Naive thymus-derived CD8-positive, alpha-beta T cell (primary cell): ENCODE measurements around the gene TCHP. TPM values are rescaled to one million over a fixed set of nuclear protein-coding genes. Genes with fewer than 3 reads are reported as not detected.
A peak's percentile ranks its signal among the peaks of the same experiment; 100 is the strongest.
"Not testable (repeated sequence)": the region's sequence is repeated elsewhere in the genome, so short reads cannot be mapped to it uniquely, and the experiment has no call there.

Experiments
- ATAC-seq, 2 donors: fragments of 150-1000 bp; cut with Tn5 transposase in 1 of 2; sonication (Bioruptor Pico), chemical (Tn5 transposase) in 1 of 2; 1 replicate in 1 of 2; 2 replicates in 1 of 2; pipeline ENCODE4 v1.10.0; 2021; ENCODE audit warnings: mild to moderate bottlenecking in 2 of 2, moderate library complexity in 2 of 2
- POLR2A ChIA-PET: fragments of 350-600 bp; sonication (Branson Sonifier 250); formaldehyde crosslinking; loops from one replicate; lab custom pipeline; 2021; ENCODE audit warnings: antibody characterized with exemption; lab: Charles Lee
- DNase-seq, 10 donors: peaks; one replicate each; pipeline versions ENCODE4 v3.0.0 to v3.0.0-alpha.2; 2020 to 2022
- H3K27ac Mint-ChIP-seq, 10 donors: one replicate each; pipeline ENCODE4 v1.8.0; 2020 to 2022; ENCODE audit warnings: mild to moderate bottlenecking in 10 of 10, mixed read lengths in 10 of 10, moderate library complexity in 4 of 10, inconsistent platforms in 1 of 10
- H3K27me3 Mint-ChIP-seq, 5 donors: one replicate each; pipeline ENCODE4 v1.8.0; 2021 to 2022; ENCODE audit warnings: mixed read lengths in 5 of 5
- H3K36me3 Mint-ChIP-seq, 3 donors: one replicate each; pipeline ENCODE4 v1.8.0; 2020 to 2022; ENCODE audit warnings: mixed read lengths in 3 of 3, mild to moderate bottlenecking in 2 of 3, inconsistent platforms in 1 of 3
- H3K4me1 Mint-ChIP-seq, 4 donors: one replicate each; pipeline ENCODE4 v1.8.0; 2021 to 2022; ENCODE audit warnings: mixed read lengths in 4 of 4
- H3K4me3 Mint-ChIP-seq, 10 donors: one replicate each; pipeline ENCODE4 v1.8.0; 2020 to 2022; ENCODE audit warnings: mild to moderate bottlenecking in 10 of 10, mixed read lengths in 10 of 10, moderate library complexity in 6 of 10, inconsistent platforms in 1 of 10
- H3K9me3 Mint-ChIP-seq, 9 donors: one replicate each; pipeline ENCODE4 v1.8.0; 2020 to 2022; ENCODE audit warnings: mixed read lengths in 9 of 9, mild to moderate bottlenecking in 3 of 9, inconsistent platforms in 1 of 9, moderate library complexity in 1 of 9
- polyA plus RNA-seq, 3 donors: library from polyadenylated mRNA; unstranded; fragments of 300-500 nt; fragmentation: Illumina TruSeq; gene quantifications; one replicate each; pipeline ENCODE4 v1.2.3, GENCODE V29; 2021
- total RNA-seq, 8 experiments: library from RNA in 2 of 8; stranded (reverse) in 2 of 8; gene quantifications; one replicate each; pipeline ENCODE4 v1.2.3 and lab custom pipeline; 2021 to 2026

TCHP gene
- total and polyA plus RNA-seq, 5 experiments from 2014 or later = 6.7 to 39.1 (median 11.1) TPM

DNA sequence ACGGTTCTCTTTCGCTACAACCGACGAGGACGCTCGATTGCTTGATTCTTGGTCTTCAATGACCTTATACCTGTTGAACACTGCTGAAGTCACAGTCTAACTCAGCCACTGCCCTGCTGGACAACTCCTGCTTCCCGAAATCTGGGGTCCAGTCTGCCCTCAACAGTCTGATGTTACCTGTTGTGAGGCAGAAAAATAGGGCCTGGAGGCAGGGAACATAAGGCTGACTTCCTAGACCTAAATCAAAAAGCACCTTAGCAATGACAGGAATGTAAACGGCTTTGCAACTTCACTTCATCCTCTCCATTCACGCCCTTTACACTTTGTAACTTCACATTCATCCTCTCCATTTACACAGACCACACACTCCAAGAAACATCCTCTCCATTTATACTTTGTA is 19.1 kb upstream of the TCHP start:
- DNase-seq (peak in 2 of 10 donors; percentile 4 to 13), ATAC-seq (no peak)
- POLR2A ChIA-PET = interaction anchor here (1.1 to 1.5 kb wide), 2 partner anchors 8 to 9 kb away, joined by 4 read pairs; no protein-coding TSS in a partner anchor
- Mint-ChIP-seq H3K4me1 (peaks cover 20 to 52% (median 44%) of the 10 kb centered on the region in 4 donors), H3K27me3 (peaks cover 0 to 1% (median 0%) of the 10 kb centered on the region in 5 donors), H3K36me3 (no peaks in the 10 kb centered on the region), H3K4me3 (peak overlapping the region; percentile 69 to 98 (median 86)), H3K27ac (peak overlapping the region; percentile 83 to 98 (median 94)), H3K9me3 (no peaks in the 10 kb centered on the region)

DNA sequence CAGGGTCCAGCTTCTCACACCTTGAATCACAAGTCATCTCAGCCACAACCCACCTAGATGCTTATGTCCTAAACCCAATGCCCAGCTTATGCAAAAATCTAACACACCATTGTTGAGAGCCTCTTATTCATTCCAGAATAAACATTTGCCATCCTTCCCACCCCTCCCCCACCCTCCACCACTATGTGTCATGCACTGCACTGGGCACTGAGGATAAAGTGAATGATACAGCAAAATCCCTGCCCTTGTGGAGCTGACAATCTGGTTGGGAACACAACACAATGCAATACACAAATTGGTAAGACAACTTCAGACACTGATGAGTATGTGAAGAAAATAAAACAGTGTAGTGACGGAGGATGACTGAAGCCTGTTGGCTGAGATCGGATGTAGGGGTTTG is 18.3 kb upstream of the TCHP start:
- Mint-ChIP-seq H3K9me3 (no peaks in the 10 kb centered on the region), H3K27ac (peak overlapping the region in 4 of 10 donors; percentile 0 to 94 (median 65)), H3K36me3 (no peaks in the 10 kb centered on the region), H3K4me3 (peak overlapping the region in 4 of 10 donors; percentile 86 to 98 (median 90)), H3K4me1 (peaks cover 20 to 45% (median 37%) of the 10 kb centered on the region in 4 donors), H3K27me3 (peaks cover 0 to 1% (median 0%) of the 10 kb centered on the region in 5 donors)
- POLR2A ChIA-PET = no interaction called here
- no peak for DNase-seq
- ATAC-seq = no peak

DNA sequence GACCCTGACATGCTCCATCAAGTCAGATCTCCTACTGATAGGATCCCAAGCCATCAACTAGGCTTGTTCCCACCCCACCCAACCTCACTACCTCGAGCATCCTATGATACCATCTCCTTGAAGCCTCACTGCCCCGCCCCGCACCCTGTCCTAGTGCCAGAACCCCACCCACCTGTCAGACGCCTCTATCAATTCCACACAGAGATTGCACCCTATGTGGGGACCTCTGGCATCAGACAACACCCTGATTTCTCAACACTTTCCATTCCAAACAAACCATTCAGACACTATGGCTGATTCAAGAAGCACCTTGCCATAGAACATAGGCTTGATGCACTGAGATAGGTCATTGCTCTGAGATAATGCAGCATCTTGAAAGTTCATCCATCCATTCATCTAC is 16.6 kb upstream of the TCHP start:
- H3K4me3 Mint-ChIP-seq = no peak overlapping the region
- POLR2A ChIA-PET = interaction anchor here (0.7 kb wide), 1 partner anchor 12 kb away, joined by 3 read pairs; no protein-coding TSS in a partner anchor
- no peaks in the 10 kb centered on the region for H3K36me3 Mint-ChIP-seq
- peaks cover 24 to 41% (median 37%) of the 10 kb centered on the region in 4 donors for H3K4me1 Mint-ChIP-seq
- ATAC-seq = no peak
- no peak overlapping the region for H3K27ac Mint-ChIP-seq
- DNase-seq = no peak
- peaks cover 0 to 1% (median 0%) of the 10 kb centered on the region in 5 donors for H3K27me3 Mint-ChIP-seq
- no peaks in the 10 kb centered on the region for H3K9me3 Mint-ChIP-seq

DNA sequence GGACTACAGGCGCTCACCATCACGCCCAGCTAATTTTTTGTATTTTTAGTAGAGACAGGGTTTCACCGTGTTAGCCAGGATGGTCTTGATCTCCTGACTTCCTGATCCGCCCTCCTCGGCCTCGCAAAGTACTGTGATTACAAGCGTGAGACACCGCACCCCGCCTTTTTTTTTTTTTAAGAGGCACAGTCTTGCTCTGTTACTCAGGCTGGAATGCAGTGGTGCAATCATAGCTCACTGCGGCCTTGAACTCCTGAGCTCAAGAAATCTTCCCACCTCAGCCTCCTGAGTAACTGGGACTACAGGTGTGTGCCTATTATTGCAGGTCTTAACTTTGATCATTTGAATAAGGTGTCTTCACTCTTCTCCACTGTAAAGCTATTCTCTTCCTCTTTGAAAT is 14.5 kb upstream of the TCHP start:
- Mint-ChIP-seq H3K4me3 (no peak overlapping the region), H3K36me3 (no peaks in the 10 kb centered on the region), H3K27me3 (peaks cover 0 to 1% (median 0%) of the 10 kb centered on the region in 5 donors), H3K27ac (no peak overlapping the region), H3K9me3 (no peaks in the 10 kb centered on the region), H3K4me1 (peaks cover 21 to 40% (median 35%) of the 10 kb centered on the region in 4 donors)
- POLR2A ChIA-PET = interaction anchor here (1.2 kb wide), 1 partner anchor 38 kb away, joined by 3 read pairs; no protein-coding TSS in a partner anchor
- DNase-seq (no peak), ATAC-seq (no peak)

DNA sequence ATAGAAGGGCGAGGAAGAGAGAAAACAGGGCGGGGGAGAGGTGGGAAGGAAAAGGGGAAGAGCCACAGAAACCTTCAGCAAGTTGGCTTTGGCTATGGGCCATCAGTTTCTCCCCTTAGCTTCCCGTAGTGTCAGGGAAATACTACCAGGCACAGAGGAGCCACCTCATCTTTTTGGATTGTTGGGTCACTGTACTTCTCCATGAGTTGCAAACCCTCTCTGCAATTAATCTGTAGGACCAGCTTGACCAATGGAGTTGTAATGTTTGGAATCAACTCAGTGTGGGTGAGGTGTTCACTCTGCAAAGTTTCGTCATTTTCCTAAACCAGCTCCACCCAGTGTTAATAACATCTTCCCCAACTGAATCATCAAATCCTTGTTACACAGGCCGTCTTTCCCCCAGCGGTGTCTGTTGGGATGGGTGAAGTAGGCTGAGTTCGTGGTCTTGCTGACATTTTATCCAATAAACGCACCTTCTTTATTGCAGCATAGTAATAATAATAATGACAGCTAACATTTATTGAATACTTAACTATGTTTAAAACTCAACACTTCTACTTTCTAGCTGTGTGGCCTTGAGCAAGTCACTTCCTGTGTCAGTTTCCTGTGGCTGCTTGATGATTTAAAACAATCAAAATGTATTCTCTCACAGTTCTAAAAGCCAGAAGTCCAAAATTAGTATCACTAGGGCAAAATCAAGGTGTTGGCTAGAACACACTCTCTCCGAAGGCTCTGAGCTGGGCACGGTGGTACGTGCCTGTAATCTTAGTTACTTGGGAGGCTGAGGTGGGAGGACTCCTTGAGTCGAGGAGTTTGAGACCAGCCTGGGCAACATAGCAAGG is 11.7 kb upstream of the TCHP start:
- DNase-seq = peak in 3 of 10 donors; percentile 24 to 38 (median 25)
- no peaks in the 10 kb centered on the region for H3K27me3 Mint-ChIP-seq
- peak overlapping the region; percentile 24 to 82 (median 67) for H3K4me3 Mint-ChIP-seq
- POLR2A ChIA-PET = interaction anchor here (0.5 to 1.2 kb wide), 5 partner anchors 8 to 783 kb away, joined by 3 to 4 read pairs (median 4); partner anchors contain the start of gene GLTP
- no peaks in the 10 kb centered on the region for H3K36me3 Mint-ChIP-seq
- peaks cover 20 to 49% (median 41%) of the 10 kb centered on the region in 4 donors for H3K4me1 Mint-ChIP-seq
- H3K9me3 Mint-ChIP-seq = no peaks in the 10 kb centered on the region
- H3K27ac Mint-ChIP-seq = peak overlapping the region; percentile 87 to 98 (median 93)
- ATAC-seq = peak; percentile 49 to 65

DNA sequence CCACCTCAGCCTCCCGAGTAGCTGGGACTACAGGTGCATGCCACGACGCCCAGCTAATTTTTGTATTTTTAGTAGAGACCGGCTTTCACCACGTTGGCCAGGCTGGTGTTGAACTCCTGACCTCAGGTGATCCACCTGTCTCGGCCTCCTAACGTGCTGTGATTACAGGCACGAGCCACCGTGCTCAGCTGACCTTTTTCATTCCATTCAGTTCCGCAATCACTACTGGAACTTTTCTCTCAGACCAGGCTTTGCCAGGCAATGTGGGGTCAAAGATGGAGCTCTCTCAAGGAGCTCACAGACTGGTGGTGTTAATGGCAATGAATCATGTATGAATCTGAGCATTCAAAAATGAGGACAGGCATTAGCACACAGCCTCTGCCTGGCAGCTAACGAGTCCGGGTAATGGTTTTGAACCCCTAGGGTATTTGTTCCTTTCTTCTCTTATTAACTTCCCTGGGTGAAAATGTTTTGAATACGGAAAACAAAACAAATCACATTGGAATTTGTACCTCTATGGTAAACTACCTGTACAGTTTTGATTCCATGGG is 9.4 kb upstream of the TCHP start:
- no peaks in the 10 kb centered on the region for H3K9me3 Mint-ChIP-seq
- H3K4me3 Mint-ChIP-seq = no peak overlapping the region
- POLR2A ChIA-PET = interaction anchor here (0.6 kb wide), 2 partner anchors 10 to 17 kb away, joined by 4 to 5 read pairs; partner anchors contain the start of gene GLTP
- ATAC-seq (no peak), DNase-seq (no peak)
- H3K4me1 Mint-ChIP-seq = peaks cover 20 to 53% (median 44%) of the 10 kb centered on the region in 4 donors
- no peaks in the 10 kb centered on the region for H3K36me3 Mint-ChIP-seq
- peak overlapping the region in 3 of 10 donors; percentile 10 to 61 (median 50) for H3K27ac Mint-ChIP-seq
- H3K27me3 Mint-ChIP-seq = no peaks in the 10 kb centered on the region

DNA sequence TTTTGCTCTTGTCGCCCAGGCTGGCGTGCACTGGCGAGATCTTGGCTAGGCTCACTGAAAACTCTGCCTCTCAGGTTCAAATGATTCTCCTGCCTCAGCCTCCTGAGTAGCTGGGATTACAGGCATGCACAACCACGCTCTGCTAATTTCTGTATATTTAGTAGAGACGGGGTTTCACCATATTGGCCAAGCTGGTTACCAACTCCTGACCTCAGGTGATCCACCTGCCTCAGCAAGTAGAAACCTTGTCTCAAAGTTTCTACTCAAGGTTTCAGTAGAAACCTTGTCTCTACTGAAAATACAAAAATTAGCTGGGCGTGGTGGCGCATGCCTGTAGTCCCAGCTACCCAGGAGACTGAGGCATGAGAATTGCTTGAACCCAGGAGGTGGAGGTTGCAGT is 8.3 kb upstream of the TCHP start:
- Mint-ChIP-seq H3K27ac (peak overlapping the region in 5 of 10 donors; percentile 20 to 93 (median 76)), H3K4me1 (peaks cover 20 to 53% (median 44%) of the 10 kb centered on the region in 4 donors), H3K4me3 (peak overlapping the region in 2 of 10 donors; percentile 31 to 38)
- not testable (repeated sequence) for H3K27me3 Mint-ChIP-seq, DNase-seq, ATAC-seq, H3K36me3 Mint-ChIP-seq, H3K9me3 Mint-ChIP-seq
- POLR2A ChIA-PET = interaction anchor here (0.6 to 0.7 kb wide), 2 partner anchors 9 to 14 kb away, joined by 3 to 4 read pairs; no protein-coding TSS in a partner anchor

DNA sequence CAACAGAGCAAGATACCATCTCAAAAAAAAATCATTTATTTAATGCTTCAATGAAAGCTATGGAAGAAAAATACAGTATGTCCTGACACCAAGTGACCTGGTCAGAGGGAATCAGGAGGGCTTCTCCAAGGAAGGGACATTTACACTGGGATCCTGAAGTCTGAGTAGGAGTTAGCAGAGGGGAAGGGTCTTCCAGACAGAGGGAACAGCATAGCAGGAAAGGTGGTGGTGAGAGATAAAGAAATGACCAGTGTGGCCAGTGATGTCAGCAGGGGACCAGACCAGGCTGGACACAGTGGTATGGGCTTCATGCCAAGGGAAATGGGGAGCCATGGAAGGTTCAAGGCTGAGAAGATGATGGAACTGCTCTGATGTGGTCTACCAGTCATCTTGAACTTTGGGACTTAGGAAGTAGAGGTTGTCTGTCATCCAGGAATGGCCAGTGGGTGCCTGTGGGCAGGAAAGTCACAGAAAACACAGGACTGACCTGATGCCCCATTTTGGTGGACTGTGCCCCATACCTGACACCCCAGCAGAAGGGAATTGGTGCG is 7.8 kb upstream of the TCHP start:
- no peak for ATAC-seq
- no peaks in the 10 kb centered on the region for H3K27me3 Mint-ChIP-seq

DNA sequence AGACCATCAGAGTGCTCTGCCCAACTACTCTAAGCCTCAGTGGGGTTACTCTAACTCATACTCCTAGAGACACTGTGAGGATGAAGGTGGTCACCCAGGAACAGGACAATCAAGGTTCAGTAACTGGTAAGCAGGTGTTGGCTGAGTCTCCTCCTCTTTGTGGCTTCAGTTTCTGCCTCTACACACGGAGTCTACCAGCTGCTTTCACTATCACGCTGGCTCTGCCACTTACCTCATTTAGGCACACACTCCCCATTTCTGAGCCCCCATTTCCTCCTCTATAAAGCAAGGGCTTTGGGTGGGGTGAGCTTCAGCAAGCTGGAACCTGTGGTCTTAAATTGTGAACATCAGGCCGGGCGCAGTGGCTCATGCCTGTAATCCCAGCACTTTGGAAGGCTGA is 7.3 kb upstream of the TCHP start:
- no peaks in the 10 kb centered on the region for H3K36me3 Mint-ChIP-seq
- peak overlapping the region in 5 of 10 donors; percentile 6 to 45 (median 38) for H3K4me3 Mint-ChIP-seq
- H3K4me1 Mint-ChIP-seq = peaks cover 17 to 46% (median 40%) of the 10 kb centered on the region in 4 donors
- H3K9me3 Mint-ChIP-seq = no peaks in the 10 kb centered on the region
- POLR2A ChIA-PET = interaction anchor here (0.6 kb wide), 1 partner anchor 10 kb away, joined by 7 read pairs; no protein-coding TSS in a partner anchor
- peak overlapping the region in 7 of 10 donors; percentile 25 to 81 (median 50) for H3K27ac Mint-ChIP-seq
- DNase-seq = peak in 3 of 10 donors; percentile 25 to 40 (median 31)
- peak; percentile 44 to 76 for ATAC-seq
- no peaks in the 10 kb centered on the region for H3K27me3 Mint-ChIP-seq

More for the DNA sequence above, 7.8 kb upstream of the TCHP start:
- Mint-ChIP-seq H3K4me1 (peaks cover 20 to 52% (median 44%) of the 10 kb centered on the region in 4 donors), H3K9me3 (no peaks in the 10 kb centered on the region), H3K4me3 (peak overlapping the region in 5 of 10 donors; percentile 6 to 52 (median 38)), H3K27ac (peak overlapping the region in 6 of 10 donors; percentile 43 to 93 (median 63)), H3K36me3 (no peaks in the 10 kb centered on the region)
- POLR2A ChIA-PET = interaction anchor here (0.6 kb wide), 1 partner anchor 10 kb away, joined by 7 read pairs; no protein-coding TSS in a partner anchor
- DNase-seq = no peak

DNA sequence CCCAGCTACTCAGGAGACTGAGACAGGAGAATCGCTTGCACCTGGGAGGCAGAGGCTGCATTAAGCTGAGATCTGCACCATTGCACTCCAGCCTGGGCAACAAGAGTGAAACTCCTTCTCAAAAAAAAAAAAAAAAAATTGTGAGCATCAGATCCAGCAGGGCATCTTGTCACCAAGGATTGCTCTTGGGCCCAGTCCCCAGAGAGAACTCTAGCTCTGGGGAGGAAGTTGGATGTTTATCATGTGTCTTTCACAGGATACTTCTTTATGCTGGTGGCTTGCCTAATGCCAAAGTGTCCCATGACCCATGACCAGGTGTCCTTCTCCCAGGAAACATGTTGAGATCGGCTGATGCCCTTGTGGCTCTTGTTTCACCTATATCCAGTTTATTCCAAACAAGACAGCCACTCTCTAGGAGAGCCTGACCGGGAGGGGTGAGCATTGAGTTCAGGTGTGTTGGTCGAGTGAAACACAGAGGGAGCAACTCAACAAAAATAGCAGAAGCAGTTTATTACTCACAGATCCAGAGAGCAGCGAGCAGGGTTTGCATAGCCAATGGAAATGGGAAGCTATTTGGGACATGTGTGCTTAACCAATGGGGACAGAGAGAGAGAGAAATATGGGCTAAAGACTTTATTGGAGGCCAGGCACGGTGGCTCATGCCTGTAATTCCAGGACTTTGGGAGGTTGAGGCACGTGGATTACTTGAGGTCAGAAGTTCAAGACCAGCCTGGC is 6.6 kb upstream of the TCHP start:
- POLR2A ChIA-PET = interaction anchor here (0.7 to 0.9 kb wide), 2 partner anchors 15 to 173 kb away, joined by 3 read pairs; no protein-coding TSS in a partner anchor
- Mint-ChIP-seq H3K36me3 (no peaks in the 10 kb centered on the region), H3K4me3 (peak overlapping the region in 3 of 10 donors; percentile 6 to 45 (median 38)), H3K27ac (peak overlapping the region in 4 of 10 donors; percentile 71 to 81 (median 76)), H3K27me3 (no peaks in the 10 kb centered on the region), H3K9me3 (no peaks in the 10 kb centered on the region), H3K4me1 (peaks cover 14 to 40% (median 33%) of the 10 kb centered on the region in 4 donors)
- ATAC-seq (no peak), DNase-seq (no peak)

DNA sequence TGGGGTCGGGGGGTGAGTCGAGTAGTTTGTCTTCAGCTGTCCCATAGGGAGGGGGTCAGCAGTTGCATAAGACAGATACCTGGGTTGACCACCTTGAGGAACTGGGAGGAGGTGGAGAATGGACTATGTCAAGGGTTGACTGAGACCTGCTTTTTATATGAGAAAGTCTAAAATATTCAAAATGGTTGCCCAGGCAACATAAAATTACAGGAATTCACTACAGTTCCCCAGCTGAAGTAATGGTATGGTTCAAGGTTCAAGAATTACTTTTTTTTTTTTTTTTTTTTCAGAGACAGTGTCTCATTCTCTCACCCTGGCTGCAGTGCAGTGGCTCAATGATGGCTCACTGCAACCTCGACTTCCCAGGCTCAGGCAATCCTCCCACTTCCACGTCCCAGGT is 5.1 kb upstream of the TCHP start:
- Mint-ChIP-seq H3K9me3 (no peaks in the 10 kb centered on the region), H3K4me3 (no peak overlapping the region), H3K27ac (no peak overlapping the region), H3K27me3 (no peaks in the 10 kb centered on the region), H3K36me3 (no peaks in the 10 kb centered on the region), H3K4me1 (peaks cover 4 to 29% (median 23%) of the 10 kb centered on the region in 4 donors)
- DNase-seq (no peak), ATAC-seq (no peak)
- POLR2A ChIA-PET = interaction anchor here (0.6 kb wide), 1 partner anchor 13 kb away, joined by 3 read pairs; no protein-coding TSS in a partner anchor
